ENCODE data around the gene MDM2.

Gene MDM2

GRCh38 chr12:68823696-68824095 lies 15.7 kb downstream of the MDM2 start:
- H3K27me3 ChIP-seq (ENCODE audit: control insufficient read depth, low read length) = no peaks in the 10 kb centered on the region
- no peak overlapping the region for H3K4me3 ChIP-seq (ENCODE audit: low read length)
- TF ChIP-seq EZH2phosphoT487 (IDR thresholded peaks at IDR 0.05; ENCODE audit: borderline replicate concordance, low read length) = no peak
- TF ChIP-seq, protein P1, sequence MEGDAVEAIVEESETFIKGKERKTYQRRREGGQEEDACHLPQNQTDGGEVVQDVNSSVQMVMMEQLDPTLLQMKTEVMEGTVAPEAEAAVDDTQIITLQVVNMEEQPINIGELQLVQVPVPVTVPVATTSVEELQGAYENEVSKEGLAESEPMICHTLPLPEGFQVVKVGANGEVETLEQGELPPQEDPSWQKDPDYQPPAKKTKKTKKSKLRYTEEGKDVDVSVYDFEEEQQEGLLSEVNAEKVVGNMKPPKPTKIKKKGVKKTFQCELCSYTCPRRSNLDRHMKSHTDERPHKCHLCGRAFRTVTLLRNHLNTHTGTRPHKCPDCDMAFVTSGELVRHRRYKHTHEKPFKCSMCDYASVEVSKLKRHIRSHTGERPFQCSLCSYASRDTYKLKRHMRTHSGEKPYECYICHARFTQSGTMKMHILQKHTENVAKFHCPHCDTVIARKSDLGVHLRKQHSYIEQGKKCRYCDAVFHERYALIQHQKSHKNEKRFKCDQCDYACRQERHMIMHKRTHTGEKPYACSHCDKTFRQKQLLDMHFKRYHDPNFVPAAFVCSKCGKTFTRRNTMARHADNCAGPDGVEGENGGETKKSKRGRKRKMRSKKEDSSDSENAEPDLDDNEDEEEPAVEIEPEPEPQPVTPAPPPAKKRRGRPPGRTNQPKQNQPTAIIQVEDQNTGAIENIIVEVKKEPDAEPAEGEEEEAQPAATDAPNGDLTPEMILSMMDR (IDR thresholded peaks at IDR 0.05; ENCODE audit: low read depth, low read length, poor library complexity, severe bottlenecking) = no peak
- peaks cover 71% of the 10 kb centered on the region for H3F3A ChIP-seq (ENCODE audit: control insufficient read depth, insufficient read depth)
- no peaks in the 10 kb centered on the region for H3K9me3 ChIP-seq (ENCODE audit: control insufficient read depth, insufficient read depth, low read length)
- no peak overlapping the region for H3K27ac ChIP-seq (ENCODE audit: low read depth, low read length)
- no peak overlapping the region for H3K4me2 ChIP-seq (ENCODE audit: low read length)
- 0 out of 2 replicates have a peak, but pooled peaks cover 15% of the 10 kb centered on the region for H4K20me1 ChIP-seq (ENCODE audit: control insufficient read depth, insufficient read depth, low read depth, low read length)
- no peaks in the 10 kb centered on the region for H3K9me2 ChIP-seq (replicated peaks; ENCODE audit: control insufficient read depth, low read length)
- H3K79me2 ChIP-seq (ENCODE audit: control insufficient read depth, low read length) = peaks cover 64% of the 10 kb centered on the region
- peaks cover 16% of the 10 kb centered on the region for H3K4me1 ChIP-seq (ENCODE audit: control insufficient read depth, low read length)
- peaks cover 100% of the 10 kb centered on the region for H3K36me3 ChIP-seq (ENCODE audit: control insufficient read depth, low read length)

GRCh38 chr12:68824131-68824530 lies 16.2 kb downstream of the MDM2 start:
- Histone ChIP-seq H3K4me2 (ENCODE audit: low read length) (no peak overlapping the region), H3K9me3 (ENCODE audit: control insufficient read depth, insufficient read depth, low read length) (no peaks in the 10 kb centered on the region), H3K27me3 (ENCODE audit: control insufficient read depth, low read length) (no peaks in the 10 kb centered on the region), H3K79me2 (ENCODE audit: control insufficient read depth, low read length) (peaks cover 59% of the 10 kb centered on the region), H4K20me1 (ENCODE audit: control insufficient read depth, insufficient read depth, low read depth, low read length) (0 out of 2 replicates have a peak, but pooled peaks cover 15% of the 10 kb centered on the region), H3K9me2 (replicated peaks; ENCODE audit: control insufficient read depth, low read length) (no peaks in the 10 kb centered on the region), H3K36me3 (ENCODE audit: control insufficient read depth, low read length) (peaks cover 100% of the 10 kb centered on the region), H3K4me3 (ENCODE audit: low read length) (no peak overlapping the region), H3K27ac (ENCODE audit: low read depth, low read length) (no peak overlapping the region), H3K4me1 (ENCODE audit: control insufficient read depth, low read length) (peaks cover 17% of the 10 kb centered on the region), H3F3A (ENCODE audit: control insufficient read depth, insufficient read depth) (peaks cover 75% of the 10 kb centered on the region)
- TF ChIP-seq EZH2phosphoT487 (IDR thresholded peaks at IDR 0.05; ENCODE audit: borderline replicate concordance, low read length) = no peak
- TF ChIP-seq, protein P1 (IDR thresholded peaks at IDR 0.05; ENCODE audit: low read depth, low read length, poor library complexity, severe bottlenecking) = no peak

DNA sequence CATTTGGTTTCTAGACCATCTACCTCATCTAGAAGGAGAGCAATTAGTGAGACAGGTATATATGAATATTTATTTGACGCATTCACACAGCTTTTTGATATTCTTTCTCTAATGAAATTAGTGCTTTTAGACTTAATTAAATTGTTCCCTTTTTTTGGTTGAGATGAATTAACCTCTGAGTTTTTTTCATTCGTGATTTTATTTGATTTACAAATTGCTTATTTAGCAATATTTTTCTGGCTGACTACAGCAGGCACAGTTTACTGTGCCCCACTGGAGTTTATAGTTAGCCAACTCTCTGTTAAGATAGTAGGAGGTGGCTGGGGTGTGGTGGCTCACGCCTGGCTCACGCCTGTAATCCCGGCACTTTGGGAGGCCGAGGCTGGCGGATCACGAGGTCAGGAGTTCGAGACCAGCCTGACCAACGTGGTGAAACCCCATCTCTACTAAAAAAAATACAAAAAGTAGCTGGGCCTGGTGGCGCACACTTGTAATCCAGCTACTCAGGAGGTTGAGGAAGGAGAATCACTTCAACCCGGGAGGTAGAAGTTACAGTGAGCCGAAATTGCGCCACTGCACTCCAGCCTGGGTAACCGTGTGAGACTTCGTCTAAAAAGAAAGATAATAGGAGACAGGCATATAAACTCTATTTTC lies 16.7 kb downstream of the MDM2 start:
- no peaks in the 10 kb centered on the region for H3K9me3 ChIP-seq (ENCODE audit: control insufficient read depth, insufficient read depth, low read length)
- no peak overlapping the region for H3K27ac ChIP-seq (ENCODE audit: low read depth, low read length)
- 0 out of 2 replicates have a peak, but pooled peaks cover 14% of the 10 kb centered on the region for H4K20me1 ChIP-seq (ENCODE audit: control insufficient read depth, insufficient read depth, low read depth, low read length)
- peaks cover 100% of the 10 kb centered on the region for H3K36me3 ChIP-seq (ENCODE audit: control insufficient read depth, low read length)
- peaks cover 18% of the 10 kb centered on the region for H3K4me1 ChIP-seq (ENCODE audit: control insufficient read depth, low read length)
- no peak overlapping the region for H3K4me2 ChIP-seq (ENCODE audit: low read length)
- H3F3A ChIP-seq (ENCODE audit: control insufficient read depth, insufficient read depth) = peaks cover 79% of the 10 kb centered on the region
- no peak overlapping the region for H3K4me3 ChIP-seq (ENCODE audit: low read length)
- no peaks in the 10 kb centered on the region for H3K27me3 ChIP-seq (ENCODE audit: control insufficient read depth, low read length)
- peaks cover 53% of the 10 kb centered on the region for H3K79me2 ChIP-seq (ENCODE audit: control insufficient read depth, low read length)
- TF ChIP-seq, protein P1 (IDR thresholded peaks at IDR 0.05; ENCODE audit: low read depth, low read length, poor library complexity, severe bottlenecking) = no peak
- TF ChIP-seq EZH2phosphoT487 (IDR thresholded peaks at IDR 0.05; ENCODE audit: borderline replicate concordance, low read length) = no peak
- no peaks in the 10 kb centered on the region for H3K9me2 ChIP-seq (replicated peaks; ENCODE audit: control insufficient read depth, low read length)
